Measurements from ENCODE around the gene GRIK3.

Gene GRIK3

DNA sequence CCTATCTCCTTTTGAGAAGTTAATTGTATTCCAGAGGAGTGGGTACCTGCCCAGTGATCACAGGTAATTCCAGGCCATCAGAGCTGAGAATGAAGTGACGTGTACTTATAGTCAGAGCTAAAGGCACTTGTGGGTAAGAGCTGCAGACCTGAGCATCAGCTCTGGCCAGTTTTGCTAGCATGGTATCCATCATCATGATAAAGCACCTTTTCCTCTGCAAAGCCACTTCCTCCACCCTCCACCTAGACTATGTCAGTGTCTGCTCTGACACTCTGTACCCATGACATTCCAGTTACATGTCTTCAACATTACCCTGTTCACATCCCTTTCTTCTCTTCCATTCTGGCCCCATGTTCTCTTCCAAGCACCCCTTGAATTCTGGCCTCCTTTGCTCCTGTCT is 157.3 kb downstream of the GRIK3 start:
- no peak for DNase-seq (ENCODE audit: low read depth)

- no peak for DNase-seq (ENCODE audit: low read depth)
Observed at GRCh38 chr1:36874271-36875060, 159.8 kb downstream of the GRIK3 start.

GRCh38 chr1:36872858-36873257 is 161.5 kb downstream of the GRIK3 start:
- DNase-seq (ENCODE audit: low read depth), result no peak

- DNase-seq (ENCODE audit: low read depth), result no peak
Observed at GRCh38 chr1:36872126-36872754, 162.1 kb downstream of the GRIK3 start.

GRCh38 chr1:36871146-36871971 is 163.0 kb downstream of the GRIK3 start:
- DNase-seq (ENCODE audit: low read depth), result no peak

DNA sequence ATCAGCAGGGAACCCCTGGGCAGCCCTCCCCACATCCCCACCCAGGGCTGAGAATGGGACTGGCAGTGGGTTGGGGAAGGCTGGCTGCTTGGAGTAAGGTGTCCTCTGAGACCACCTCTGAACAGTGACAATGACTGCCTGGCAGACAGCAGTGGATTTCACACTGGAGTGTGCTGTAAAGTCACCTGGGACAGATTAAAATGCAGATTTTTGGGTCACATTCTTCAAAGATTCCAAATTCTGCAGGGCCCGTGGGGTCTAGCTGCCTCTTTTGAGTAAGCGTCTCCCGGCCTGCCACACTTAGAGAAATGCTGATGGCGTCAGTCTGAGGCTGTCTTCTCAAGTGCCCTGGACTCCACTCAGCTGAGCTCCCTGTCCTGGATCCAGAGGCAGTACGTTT is 164.5 kb downstream of the GRIK3 start:
- DNase-seq (ENCODE audit: low read depth), result no peak

DNA sequence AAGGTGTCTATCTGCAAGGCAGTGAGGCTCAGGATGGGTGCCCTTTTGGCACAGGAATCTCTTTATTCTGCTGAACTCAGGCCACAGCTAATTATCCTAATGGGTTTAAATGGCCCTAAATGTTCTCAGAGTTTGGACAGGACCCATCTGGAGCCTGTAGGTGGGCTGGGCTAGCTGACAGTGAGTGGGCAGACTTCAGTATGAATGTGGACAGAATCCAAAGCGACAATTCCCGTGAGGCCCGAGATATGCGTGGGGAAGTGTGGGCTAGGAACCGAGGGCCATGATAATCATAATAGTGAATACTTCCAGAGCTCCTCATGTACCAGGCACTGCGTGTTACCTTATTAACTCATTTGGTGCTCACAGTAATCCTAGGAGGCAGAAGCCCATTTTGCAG is 165.3 kb downstream of the GRIK3 start:
- no peak for DNase-seq (ENCODE audit: low read depth)

GRCh38 chr1:36867575-36867974 is 166.7 kb downstream of the GRIK3 start:
- DNase-seq (ENCODE audit: low read depth), result no peak

GRCh38 chr1:36866169-36866814 is 168.0 kb downstream of the GRIK3 start:
- DNase-seq (ENCODE audit: low read depth), result no peak

- no peak for DNase-seq (ENCODE audit: low read depth)
Observed at GRCh38 chr1:36865602-36865900, 168.8 kb downstream of the GRIK3 start.

- DNase-seq (ENCODE audit: low read depth), result no peak
Observed at GRCh38 chr1:36864823-36865601, 169.3 kb downstream of the GRIK3 start.

- DNase-seq (ENCODE audit: low read depth), result no peak
Observed at GRCh38 chr1:36864182-36864822, 170.0 kb downstream of the GRIK3 start.

DNA sequence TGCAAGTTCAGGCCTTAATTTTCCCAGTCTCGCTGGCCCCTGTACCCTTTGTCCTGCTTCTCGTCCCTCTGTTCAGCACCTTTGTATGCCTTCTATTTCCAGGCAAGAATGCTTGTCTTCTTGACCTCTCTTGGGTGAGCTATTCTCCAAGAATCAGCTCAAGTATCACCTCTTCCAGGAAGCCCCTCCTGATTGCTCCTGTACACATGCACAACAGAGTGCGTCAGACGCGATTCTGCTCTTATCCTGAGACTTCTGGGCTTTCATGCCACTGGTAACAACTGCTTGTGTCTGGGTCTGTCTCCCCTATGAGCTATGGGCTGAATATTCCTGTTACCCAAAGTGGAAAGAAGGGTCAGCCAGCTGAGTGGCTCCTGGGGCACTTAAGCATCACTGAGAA is 170.8 kb downstream of the GRIK3 start:
- DNase-seq (ENCODE audit: low read depth), result no peak

- no peak for DNase-seq (ENCODE audit: low read depth)
Observed at GRCh38 chr1:36863061-36863460, 171.3 kb downstream of the GRIK3 start.

DNA sequence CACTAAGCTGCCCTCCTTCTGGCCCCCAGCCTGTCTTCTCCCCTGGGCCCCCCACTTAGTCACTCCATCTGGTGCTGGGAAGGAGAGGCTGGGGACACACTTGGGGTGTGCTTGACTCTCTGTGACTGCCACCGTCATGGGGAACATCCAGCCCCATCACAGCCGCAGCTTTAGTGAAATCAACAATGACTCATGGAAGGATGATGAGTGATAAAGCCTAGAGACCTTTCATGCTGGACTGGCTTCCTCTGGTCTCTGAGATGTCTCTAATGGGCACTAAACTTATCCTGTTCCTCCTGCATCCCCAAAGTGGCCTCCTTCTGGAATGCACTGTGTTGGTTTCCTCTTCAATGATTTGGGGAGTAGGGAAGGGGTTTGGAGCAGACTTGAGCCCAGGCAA is 172.9 kb downstream of the GRIK3 start:
- DNase-seq (ENCODE audit: low read depth), result no peak

GRCh38 chr1:36859926-36860325 is 174.4 kb downstream of the GRIK3 start:
- DNase-seq (ENCODE audit: low read depth), result no peak

GRCh38 chr1:36858981-36859380 is 175.3 kb downstream of the GRIK3 start:
- DNase-seq (ENCODE audit: low read depth), result no peak

- DNase-seq (ENCODE audit: low read depth), result no peak
Observed at GRCh38 chr1:36858553-36858952, 175.8 kb downstream of the GRIK3 start.

GRCh38 chr1:36857754-36858153 is 176.6 kb downstream of the GRIK3 start:
- DNase-seq (ENCODE audit: low read depth), result no peak

GRCh38 chr1:36855699-36856494 is 178.4 kb downstream of the GRIK3 start:
- no peak for DNase-seq (ENCODE audit: low read depth)
